Gastrocnemius medialis (tissue), 4 donors: ENCODE measurements around the gene LRP4. TPM values are rescaled to one million over a fixed set of nuclear protein-coding genes. Genes with fewer than 3 reads are reported as not detected.

Experiments
- ATAC-seq, 2 donors: fragments of 150-250 bp; one replicate each; pipeline ENCODE4 v1.9.1; 2016
- DNase-seq, 2 donors: peaks; one replicate each; pipeline ENCODE4 v3.0.0-alpha.2; 2019
- H3K27ac ChIP-seq, 4 donors: fragments of 200-600 bp; sonication (generic); 1 replicate in 1 of 4; 2 replicates in 3 of 4; pipeline ENCODE4 v1.5.1; 2016 to 2018; ENCODE audit warnings: mild to moderate bottlenecking in 2 of 4, moderate library complexity in 1 of 4
- H3K27me3 ChIP-seq, 3 donors: fragments of 200-600 bp; sonication (generic) in 2 of 3; 1 replicate in 1 of 3; 2 replicates in 2 of 3; pipeline versions ENCODE4 v1.5.1 to v1.6.0; 2016 to 2019; ENCODE audit warnings: mild to moderate bottlenecking in 1 of 3, moderate library complexity in 1 of 3
- H3K36me3 ChIP-seq, 2 donors: fragments of 200-600 bp; sonication (generic) in 1 of 2; one replicate each; pipeline ENCODE4 v1.5.1; 2017 to 2018
- H3K4me1 ChIP-seq, 2 donors: fragments of 200-600 bp; sonication (generic) in 1 of 2; one replicate each; pipeline ENCODE4 v1.5.1; 2016 to 2017; ENCODE audit warnings: mild to moderate bottlenecking in 2 of 2
- H3K4me3 ChIP-seq, 4 donors: fragments of 200-600 bp; sonication (generic) in 3 of 4; 1 replicate in 1 of 4; 2 replicates in 3 of 4; pipeline ENCODE4 v1.5.1; 2016 to 2019; ENCODE audit warnings: mild to moderate bottlenecking in 2 of 4
- H3K9me3 ChIP-seq, 3 donors: fragments of 200-600 bp; sonication (generic) in 2 of 3; 1 replicate in 1 of 3; 2 replicates in 2 of 3; pipeline ENCODE4 v1.5.1; 2016 to 2019
- CTCF ChIP-seq, 5 experiments: fragments of 450-650 bp in 3 of 5; fragments of 200-600 bp in 2 of 5; sonication (generic) in 2 of 5; IDR thresholded peaks in 4 of 5; conservative IDR thresholded peaks in 1 of 5; 1 replicate in 4 of 5; 2 replicates in 1 of 5; pipeline ENCODE4 v1.5.1; 2016 to 2019; ENCODE audit warnings: antibody characterized with exemption in 5 of 5, mild to moderate bottlenecking in 3 of 5, moderate library complexity in 3 of 5
- POLR2A ChIP-seq, 2 donors: fragments of 450-650 bp; IDR thresholded peaks; one replicate each; pipeline ENCODE4 v1.6.1; 2017; ENCODE audit warnings: antibody characterized with exemption in 2 of 2, mild to moderate bottlenecking in 2 of 2, moderate library complexity in 2 of 2
- in situ Hi-C, 4 donors: fragments of 200-750 bp; cut with MboI; loops; one replicate each; pipeline versions ENCODE4 v1.15.0 to v1.8.0; 2017; ENCODE audit warnings: low sequenced_read_pairs in 4 of 4
- intact Hi-C: fragments of 100-400 bp; cut with DNase I; formaldehyde crosslinking; loops from one replicate; pipeline ENCODE4 v1.15.1; 2023; ENCODE audit warnings: low total_unique reads
- total RNA-seq, 4 donors: library from RNA; depleted of rRNA; stranded (reverse); fragments of >200 nt; gene quantifications; one replicate each; pipeline versions ENCODE4 v1.1.0 to v1.2.3, GENCODE V29; 2016

The LRP4 gene
- total RNA-seq, 4 donors from 2014 or later = 3.9 to 19.0 (median 6.2) TPM

DNA sequence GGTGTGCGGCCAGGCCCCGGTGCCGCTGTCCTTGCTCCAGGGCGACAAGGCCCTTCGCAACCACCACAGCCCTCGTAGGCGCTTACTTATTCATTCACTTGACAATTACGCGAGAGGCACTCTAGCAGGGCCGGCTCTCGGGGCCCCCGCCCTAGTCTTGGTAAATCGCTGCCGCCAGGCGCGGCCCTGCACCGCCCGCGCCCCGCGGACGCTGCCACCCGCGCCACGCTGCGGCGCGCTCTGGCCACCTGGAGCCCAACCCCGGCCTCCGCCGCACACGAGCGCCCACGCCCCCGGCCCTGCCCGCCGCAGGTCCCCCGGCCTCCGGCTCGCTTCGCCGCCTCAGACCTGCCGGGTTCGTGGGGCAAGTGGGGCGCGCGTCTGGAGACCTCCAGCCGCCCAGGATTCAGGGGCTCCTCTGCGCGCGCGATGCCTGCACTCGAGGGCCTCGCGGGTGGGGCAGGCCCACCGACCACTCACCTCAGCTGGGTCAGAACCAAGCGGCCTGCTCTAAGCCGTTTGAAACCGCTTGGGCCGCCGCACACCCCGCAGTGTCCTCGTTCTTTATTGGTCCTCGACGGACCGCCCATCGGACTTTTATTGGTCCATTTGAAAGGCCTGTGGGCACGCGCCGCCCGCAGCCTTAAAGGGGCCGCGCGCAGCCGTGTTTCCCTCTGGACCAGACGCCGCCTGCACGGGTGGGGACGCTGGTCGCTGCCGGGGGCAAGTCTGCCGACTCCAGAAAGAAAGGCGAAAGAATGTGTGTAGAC is 72.4 kb downstream of the LRP4 start, which contains the start of gene CKAP5:
Gene CKAP5 (minus strand): TSS at position 541 of the 770 bp plus-strand sequence. CDS start 25,049 bp downstream, outside the sequence.
- peak in 1 of 5 experiments; percentile 24 for TF ChIP-seq CTCF (IDR thresholded peaks at IDR 0.05 in 4 of 5, conservative IDR thresholded peaks at IDR 0.05 in 1 of 5)
- TF ChIP-seq POLR2A (IDR thresholded peaks at IDR 0.05) = peak; percentile 87 to 89
- peak within 1 kb of the TSS; percentile 80 to 94 (median 92) for H3K27ac ChIP-seq
- H3K4me1 ChIP-seq = peaks cover 15 to 21% of the 10 kb centered on the region in 2 donors
- ATAC-seq (peak; percentile 98 to 99), DNase-seq (peak; percentile 84 to 89)
- peak within 1 kb of the TSS; percentile 74 to 95 (median 90) for H3K4me3 ChIP-seq
- no peaks in the 10 kb centered on the region for H3K36me3 ChIP-seq
- H3K9me3 ChIP-seq = no peaks in the 10 kb centered on the region
- in situ Hi-C loops = no loop called here
- intact Hi-C loops = loop anchor here (1.0 kb wide), 1 partner anchor 20 kb away; no protein-coding TSS in a partner anchor
- no peaks in the 10 kb centered on the region for H3K27me3 ChIP-seq

DNA sequence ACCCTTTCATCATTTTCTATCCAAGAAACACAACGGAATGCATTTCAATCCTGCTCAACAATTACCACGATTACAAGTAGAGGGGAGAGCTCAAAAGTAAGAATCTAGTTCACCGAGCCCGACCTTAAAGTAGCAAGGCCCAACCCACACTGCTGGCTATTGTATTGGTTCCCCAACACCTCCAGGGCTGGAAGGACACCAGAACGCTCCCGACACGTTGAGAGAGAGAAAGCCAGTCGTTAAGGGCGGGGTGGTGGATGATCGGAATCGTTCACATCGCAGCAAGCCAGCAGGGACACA is 73.0 kb downstream of the LRP4 start:
- TF ChIP-seq CTCF (IDR thresholded peaks at IDR 0.05 in 4 of 5, conservative IDR thresholded peaks at IDR 0.05 in 1 of 5) (no peak), POLR2A (IDR thresholded peaks at IDR 0.05) (no peak)
- H3K9me3 ChIP-seq = no peaks in the 10 kb centered on the region

GRCh38 chr11:46840116-46840515 is 78.2 kb downstream of the LRP4 start:
- in situ Hi-C loops = no loop called here
- Histone ChIP-seq H3K4me3 (no peak overlapping the region), H3K4me1 (peaks cover 33% of the 10 kb centered on the region in 2 donors), H3K27me3 (no peaks in the 10 kb centered on the region), H3K9me3 (no peaks in the 10 kb centered on the region), H3K36me3 (no peaks in the 10 kb centered on the region), H3K27ac (no peak overlapping the region)
- intact Hi-C loops = no loop called here
- no peak for ATAC-seq
- no peak for TF ChIP-seq CTCF (IDR thresholded peaks at IDR 0.05 in 4 of 5, conservative IDR thresholded peaks at IDR 0.05 in 1 of 5)
- TF ChIP-seq POLR2A (IDR thresholded peaks at IDR 0.05) = no peak
- no peak for DNase-seq

More for the DNA sequence above, 73.0 kb downstream of the LRP4 start:
- no peaks in the 10 kb centered on the region for H3K36me3 ChIP-seq
- intact Hi-C loops (no loop called here), in situ Hi-C loops (no loop called here)
- DNase-seq = no peak
- peak overlapping the region; percentile 74 to 95 (median 90) for H3K4me3 ChIP-seq
- H3K4me1 ChIP-seq = peaks cover 15 to 21% of the 10 kb centered on the region in 2 donors
- H3K27ac ChIP-seq = peak overlapping the region; percentile 80 to 94 (median 92)
- ATAC-seq = no peak
- no peaks in the 10 kb centered on the region for H3K27me3 ChIP-seq

DNA sequence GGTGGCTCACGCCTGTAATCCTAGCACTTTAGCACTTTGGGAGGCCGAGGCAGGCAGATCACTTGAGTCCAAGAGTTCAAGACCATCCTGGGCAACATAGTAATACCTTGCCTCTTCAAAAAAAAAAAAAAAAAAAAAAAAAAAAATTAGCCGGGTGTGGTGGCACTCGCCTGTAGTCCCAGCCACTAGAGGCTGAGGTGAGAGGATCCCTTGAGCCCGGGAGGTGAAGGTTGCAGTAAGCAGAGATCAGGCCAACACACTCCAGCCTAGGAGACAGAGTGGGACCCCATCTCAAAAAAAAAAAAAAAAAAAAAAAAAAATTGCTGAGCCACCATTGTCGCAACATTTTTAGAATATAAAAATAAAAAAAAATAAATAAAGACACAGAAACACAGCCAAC is 79.8 kb downstream of the LRP4 start:
- intact Hi-C loops (no loop called here), in situ Hi-C loops (no loop called here)
- H3K36me3 ChIP-seq = no peaks in the 10 kb centered on the region
- ATAC-seq (no peak), DNase-seq (no peak)
- H3K27me3 ChIP-seq = no peaks in the 10 kb centered on the region
- H3K27ac ChIP-seq = no peak overlapping the region
- no peaks in the 10 kb centered on the region for H3K9me3 ChIP-seq
- no peak overlapping the region for H3K4me3 ChIP-seq
- no peak for TF ChIP-seq POLR2A (IDR thresholded peaks at IDR 0.05)
- no peak for TF ChIP-seq CTCF (IDR thresholded peaks at IDR 0.05 in 4 of 5, conservative IDR thresholded peaks at IDR 0.05 in 1 of 5)
- peaks cover 19 to 21% of the 10 kb centered on the region in 2 donors for H3K4me1 ChIP-seq
